Measurements from ENCODE around the gene BACE2.
"Not testable (repeated sequence)": the region's sequence is repeated elsewhere in the genome, so short reads cannot be mapped to it uniquely, and the experiment has no call there.

Gene BACE2

DNA sequence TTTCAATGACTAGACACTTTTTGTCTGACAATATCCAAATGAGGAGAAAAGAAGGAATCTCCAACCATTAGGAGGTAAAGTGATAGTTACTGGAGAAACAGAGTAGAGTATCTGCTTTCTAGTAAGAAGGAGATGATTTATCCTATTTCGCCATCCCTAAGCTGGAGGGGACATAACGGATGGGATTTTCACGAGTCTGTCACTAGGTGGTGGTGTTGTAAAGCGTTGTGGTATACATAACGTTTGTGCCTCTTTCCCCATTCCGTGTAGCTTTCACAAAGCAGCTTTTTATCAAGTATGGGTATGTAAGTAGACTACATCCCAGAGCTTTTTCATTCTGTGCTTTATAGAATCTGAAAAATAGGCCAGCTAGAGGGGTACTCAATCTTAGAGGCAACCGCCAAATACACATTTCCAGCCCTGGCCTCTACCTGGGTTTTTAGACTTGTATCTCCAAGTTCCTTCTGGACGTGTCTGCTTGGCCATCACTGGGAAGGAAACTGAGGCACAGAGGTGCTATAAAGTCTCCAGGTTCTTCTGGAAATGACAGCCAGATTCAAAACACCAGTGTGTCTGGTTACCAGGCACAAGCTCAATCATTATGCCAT is 115.4 kb downstream of the BACE2 start:
- peak; percentile 88 for DNase-seq

DNA sequence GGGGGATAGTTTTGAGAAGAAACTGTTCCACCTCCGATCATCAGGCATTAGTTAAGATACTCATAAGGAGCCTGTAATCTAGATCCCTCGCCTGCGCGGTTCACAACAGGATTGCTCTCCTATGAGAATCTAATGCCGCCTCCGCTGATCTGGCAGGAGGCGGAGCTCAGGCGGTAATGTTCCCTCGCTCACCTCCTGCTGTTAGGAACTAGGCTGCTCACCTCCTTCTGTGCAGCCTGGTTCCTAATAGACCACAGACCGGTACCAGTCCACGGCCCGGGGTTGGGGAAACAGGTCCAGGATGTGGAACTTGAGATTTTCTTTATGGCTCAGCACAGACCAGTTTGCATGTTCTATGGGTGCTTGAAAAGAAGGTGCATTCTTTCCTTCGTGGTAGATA is 121.5 kb downstream of the BACE2 start:
- DNase-seq = no peak

DNA sequence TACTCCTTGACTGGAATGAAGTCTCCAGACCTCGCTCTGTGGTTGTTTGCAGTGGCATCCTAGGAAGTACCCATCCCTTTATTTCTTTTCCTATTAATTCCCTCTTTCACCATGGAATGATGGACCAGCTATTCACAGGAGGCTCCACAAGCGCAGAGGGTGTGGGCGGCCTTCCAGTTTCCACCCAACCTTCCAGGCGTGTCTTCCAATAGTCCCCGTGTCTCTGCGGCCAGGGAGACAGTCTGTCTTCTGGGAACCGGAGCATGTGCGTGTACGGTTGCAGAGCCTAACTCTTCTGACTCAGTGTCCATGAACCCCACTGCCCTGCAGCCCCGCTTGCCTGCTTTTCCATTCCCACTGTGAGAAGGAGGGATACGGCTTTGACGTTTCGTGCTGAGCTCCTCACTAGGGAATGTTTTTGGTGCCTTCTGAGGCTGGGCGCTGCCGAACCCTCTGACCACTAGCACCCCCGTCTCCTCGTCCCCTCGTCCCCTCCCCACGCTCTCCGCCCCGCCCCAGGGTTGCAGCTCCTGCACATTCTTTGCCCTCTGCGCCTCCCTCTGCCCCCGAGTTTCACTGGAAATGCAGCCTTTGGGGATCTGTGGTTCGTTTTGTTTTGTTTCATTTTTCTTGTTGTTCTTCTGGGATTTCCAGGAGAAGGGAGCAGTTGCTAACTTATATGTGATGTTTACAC is 122.3 kb downstream of the BACE2 start:
- no peak for DNase-seq

DNA sequence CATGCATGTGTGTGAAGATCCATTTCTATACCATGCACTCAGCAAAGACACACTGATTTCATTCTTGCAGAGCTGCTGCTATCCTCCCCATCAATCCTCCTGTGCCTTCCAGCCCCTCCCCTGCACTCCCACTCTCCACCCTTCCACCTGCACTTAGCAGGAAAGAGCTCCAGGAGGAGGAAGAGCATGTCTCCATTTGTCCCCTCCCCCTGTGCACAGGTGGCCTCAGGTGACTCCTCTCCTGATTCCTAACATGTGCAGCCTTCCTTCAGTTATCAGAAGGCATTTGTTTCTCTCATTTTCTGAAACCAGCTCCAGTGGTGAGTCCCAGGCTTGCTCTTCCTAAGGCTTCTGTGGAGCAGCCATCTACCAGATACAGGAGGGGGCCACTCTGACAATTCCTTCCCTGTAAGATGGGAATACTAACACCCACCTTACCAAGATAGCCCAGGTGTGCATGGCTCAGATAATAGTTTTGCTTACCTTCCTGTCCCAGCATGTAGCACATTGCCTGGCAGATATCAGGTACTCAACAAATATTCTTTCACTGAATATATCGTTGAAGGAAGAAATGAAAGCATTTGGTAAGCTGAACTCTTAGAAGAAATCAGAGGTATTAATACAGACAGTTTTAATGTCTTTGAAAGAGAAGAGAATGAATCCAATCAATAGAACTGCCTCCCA is 126.7 kb downstream of the BACE2 start:
- DNase-seq = no peak

DNA sequence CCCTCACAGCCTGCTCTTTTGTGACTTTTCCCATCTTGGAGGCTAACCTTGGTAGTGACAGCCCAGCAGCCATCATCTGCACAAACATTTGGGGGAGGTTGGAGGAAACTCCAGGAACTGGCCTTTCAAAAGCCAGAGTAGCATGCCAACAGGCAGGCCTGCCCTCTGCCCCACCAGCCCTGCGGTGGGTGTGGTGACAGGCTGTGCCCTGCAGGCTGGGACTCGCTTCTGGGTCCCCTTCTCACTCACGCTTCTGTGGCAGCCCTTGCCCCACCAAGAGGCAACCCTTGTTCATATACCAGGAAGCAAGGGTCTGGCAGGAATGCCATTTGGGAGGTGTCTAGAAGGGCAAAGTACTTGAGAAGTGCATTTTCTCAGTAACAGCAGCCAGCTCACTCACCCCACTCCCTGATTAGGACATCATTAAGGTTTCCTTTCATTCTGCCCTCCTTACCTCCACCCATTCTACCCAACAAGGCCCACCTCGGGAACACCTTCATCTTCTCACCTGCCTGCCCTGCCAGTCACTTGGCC is 127.8 kb downstream of the BACE2 start:
- DNase-seq = no peak

DNA sequence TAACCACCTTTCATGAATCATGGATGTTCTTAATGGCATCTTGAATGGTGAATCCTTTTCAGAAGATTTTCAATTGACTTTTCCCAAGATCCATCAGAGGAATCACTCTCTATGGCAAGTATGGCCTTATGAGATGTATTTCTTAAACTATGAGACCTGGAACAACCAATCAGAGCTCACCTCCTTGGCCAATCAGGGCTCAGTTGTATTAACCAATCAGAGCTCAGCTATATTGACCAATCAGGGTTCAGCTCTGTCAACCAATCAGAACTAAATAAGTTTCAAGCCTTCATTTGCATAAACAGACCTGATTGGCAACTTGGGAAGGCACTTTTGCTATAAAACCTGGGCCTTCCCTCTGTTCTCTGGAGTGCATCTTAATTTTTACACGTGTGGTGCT is 135.0 kb downstream of the BACE2 start:
- no peak for DNase-seq

DNA sequence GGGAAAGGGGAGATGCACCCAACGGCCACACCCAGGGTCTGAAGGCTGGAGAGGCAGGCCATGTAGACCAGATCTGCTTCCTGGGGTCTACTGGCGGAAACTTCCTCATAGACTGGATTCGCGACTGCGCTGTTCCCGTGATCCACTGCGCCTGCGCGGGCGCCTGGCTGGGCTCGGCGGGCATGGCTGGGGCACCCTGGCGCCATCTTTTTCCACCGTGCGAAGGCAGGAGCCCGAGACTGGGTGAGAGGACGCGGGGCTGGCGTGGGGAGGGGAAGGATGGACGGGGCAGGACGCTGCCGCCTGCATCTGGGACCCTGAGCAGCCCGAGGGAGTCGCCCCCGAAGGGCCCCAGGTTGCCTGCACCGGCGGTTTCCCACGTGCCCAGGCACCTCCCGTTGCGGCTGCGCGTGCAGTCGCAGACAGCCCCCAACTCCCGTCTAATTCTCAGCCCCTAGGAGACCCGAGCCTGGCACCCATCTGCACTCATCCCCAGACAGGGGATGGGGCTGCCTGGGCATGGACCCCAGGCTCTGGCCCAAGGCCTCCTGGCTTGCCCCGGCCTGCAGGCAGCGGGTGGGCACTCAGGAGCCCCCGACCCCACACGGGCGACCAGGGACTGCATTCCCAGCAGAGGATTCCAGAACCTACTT is 136.2 kb downstream of the BACE2 start:
- no peak for DNase-seq

DNA sequence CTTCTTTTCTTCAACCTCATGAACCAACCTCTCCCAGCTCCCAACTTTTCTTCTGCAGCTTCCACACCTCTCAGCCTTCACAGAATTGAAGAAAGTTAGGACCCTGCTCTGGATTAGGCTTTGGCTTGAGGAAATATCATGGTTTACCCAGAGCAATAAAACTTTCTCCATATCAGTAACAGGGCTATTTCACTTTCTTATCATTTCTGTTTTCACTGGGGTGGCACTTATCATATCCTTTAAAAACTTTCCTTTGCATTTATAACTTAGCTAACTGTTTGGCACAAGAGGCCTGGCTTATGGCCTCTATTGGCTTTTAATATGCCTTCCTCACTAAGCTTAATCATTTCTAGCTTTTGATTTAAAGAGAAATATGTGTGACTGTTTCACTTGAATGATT is 139.3 kb downstream of the BACE2 start:
- DNase-seq = no peak

DNA sequence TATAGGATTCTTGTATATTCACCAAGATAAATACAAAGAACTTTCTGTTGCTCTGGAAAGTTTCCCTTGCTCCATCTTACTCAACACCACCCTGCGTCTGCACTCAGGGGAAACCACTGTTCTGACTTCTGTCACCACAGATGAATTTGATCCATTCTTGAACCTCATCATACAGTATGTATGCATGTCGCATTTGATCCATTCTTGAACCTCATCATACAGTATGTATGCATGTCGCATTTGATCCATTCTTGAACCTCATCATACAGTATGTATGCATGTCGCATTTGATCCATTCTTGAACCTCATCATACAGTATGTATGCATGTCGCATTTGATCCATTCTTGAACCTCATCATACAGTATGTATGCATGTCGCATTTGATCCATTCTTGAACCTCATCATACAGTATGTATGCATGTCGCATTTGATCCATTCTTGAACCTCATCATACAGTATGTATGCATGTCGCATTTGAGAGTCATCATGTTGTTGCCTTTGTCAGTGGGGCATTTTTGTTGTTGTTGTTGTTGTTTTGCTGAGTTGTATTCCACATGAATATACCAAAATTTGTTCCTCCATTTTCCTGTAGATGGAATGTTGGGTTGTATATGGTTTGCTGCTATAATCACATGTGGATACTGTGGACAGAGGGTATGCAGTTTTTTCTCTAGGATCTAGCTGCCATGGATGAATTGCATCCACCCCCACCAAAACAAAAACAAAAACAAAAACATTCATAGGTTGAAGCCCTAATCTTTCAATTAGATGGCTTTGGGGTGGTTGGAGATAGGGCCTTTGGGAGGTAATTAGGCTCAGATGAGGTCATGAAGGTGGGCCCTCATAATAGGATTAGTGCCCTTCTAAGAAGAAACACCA is 145.6 kb downstream of the BACE2 start:
- DNase-seq = not testable (repeated sequence)

DNA sequence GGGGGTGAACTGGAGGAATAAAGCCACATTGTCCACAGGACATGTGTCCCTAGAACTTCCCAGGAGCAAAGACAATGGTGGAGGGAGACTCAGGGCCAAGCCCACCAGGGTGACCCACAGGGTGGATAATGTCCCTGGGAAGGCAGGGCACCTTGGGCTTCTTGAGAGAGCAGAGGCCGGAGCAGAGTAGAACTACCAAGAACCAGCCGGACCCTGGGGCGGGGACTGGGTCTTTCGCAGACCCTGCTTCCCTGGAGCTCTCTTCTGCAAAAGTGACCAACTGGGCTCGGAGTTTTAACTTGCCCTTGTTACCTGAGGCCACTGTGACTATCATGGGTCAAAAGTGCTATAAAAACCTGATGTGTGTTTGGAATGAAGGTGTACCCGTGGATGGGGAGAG is 147.8 kb downstream of the BACE2 start:
- DNase-seq = no peak

DNA sequence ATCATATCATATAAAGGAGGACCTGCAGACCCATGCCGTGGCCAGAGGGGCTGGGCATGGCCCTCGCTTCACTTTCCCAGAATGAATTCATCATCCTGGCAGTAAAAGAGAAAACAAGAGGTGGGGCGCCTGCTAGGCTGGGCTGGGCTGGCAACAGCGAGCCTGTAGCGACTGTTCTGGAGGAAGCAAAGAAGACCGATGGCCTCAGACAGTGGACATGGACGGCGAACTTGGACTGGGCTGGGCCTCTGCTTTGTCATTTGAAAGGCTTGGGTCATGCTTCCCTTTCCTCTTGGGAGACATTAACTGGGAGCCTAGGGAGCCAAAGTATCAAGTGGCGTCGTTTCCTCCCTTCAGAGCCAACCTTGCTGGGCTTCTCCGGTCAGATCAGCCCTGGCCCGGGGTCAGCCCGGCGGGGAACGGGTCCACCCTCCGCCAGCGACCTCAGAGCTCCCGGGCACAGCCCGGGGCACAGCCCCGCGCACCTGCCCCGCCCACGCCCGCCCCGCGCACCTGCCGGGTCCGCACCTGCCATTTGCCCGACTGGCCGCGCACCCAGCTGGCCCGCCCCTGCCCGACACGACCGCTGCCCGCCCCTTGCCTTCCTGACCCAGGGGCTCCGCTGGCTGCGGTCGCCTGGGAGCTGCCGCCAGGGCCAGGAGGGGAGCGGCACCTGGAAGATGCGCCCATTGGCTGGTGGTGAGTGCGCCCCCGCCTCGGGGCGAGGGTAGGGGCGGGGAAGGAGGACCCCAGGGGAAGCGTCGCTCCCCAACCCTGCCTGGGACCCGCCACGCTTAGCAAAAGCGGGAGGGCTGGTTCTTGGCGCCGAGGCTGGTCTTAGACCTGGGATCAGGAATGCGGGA is 148.5 kb downstream of the BACE2 start, which contains the start of gene FAM3B:
Gene FAM3B, plus strand, starts transcription at position 602 of the 863 bp plus-strand sequence. Its CDS starts 79 bp downstream, at position 681.
- no peak for DNase-seq

DNA sequence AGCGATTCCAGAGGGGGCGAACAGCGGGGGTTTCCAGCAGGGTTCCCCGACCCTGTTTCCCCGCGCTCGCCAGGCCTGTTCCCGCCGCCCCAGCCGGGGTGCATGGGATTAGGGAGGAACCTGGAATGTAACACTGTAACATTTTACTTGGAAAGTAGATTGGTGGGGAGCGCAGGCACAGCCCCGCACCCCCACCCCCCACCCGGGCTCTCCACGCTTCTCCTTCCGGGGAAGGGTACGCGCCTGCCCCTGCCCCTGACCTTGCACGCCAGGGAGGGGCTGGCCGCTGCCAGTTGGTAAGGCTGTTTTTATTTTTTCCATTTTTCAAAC is 149.1 kb downstream of the BACE2 start:
- no peak for DNase-seq

DNA sequence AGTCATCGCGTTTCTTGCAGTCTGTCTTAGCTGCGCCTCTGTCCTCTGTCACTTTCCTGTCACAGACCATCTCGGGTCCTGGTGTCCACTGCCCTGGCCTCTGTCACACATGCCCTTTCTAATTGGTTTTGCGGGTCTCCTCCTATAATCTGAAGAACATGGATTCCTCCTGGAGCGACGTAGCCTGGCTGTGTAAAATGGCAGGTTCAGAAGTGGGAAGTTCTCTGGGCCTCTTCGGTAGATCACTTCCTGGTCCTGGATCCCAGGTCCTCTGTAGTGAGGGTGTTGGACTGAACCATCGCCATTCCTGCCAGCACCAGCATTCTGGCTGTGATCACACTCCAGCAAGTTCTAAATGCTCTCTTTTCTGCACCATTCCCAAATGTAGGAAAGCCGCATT is 149.5 kb downstream of the BACE2 start:
- no peak for DNase-seq

DNA sequence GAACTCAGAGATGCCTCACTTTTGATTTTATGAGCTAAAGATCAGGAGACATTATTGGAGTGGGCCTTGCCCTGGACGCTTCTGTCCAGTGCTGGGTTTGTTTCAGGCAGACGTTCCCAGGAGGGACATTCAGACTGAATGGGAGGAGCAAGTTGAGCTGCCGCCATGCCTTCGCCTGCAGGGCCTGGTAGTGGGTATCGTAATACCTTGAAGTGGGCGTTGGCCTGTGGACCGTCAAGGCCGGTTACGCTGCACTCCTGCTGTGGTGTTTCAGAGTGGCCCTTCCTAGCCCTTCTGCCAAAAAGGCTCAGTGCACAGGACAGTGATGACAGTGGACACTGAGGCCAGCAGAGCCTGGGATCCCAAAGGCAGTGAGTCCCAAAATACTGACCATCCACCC is 150.3 kb downstream of the BACE2 start:
- DNase-seq = no peak

DNA sequence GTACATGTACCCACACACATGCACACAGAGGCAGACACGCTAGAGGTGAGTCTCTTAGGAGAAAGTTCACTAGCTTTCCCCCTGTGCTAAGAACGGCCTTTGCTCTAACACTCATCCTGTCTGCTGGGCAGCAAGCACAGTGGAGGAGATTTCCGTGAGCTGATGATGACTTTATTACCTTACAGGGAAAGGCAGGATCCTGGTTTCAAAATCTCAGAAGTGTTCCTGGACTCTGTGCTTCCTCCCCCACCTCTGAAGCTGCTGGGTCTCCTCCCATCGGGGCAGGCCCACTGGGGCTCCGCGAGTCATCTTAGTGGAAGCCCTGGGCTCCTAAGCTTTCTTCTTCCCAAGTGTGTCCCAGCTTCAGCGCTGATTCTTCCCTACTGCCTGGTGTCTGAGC is 151.3 kb downstream of the BACE2 start:
- no peak for DNase-seq

DNA sequence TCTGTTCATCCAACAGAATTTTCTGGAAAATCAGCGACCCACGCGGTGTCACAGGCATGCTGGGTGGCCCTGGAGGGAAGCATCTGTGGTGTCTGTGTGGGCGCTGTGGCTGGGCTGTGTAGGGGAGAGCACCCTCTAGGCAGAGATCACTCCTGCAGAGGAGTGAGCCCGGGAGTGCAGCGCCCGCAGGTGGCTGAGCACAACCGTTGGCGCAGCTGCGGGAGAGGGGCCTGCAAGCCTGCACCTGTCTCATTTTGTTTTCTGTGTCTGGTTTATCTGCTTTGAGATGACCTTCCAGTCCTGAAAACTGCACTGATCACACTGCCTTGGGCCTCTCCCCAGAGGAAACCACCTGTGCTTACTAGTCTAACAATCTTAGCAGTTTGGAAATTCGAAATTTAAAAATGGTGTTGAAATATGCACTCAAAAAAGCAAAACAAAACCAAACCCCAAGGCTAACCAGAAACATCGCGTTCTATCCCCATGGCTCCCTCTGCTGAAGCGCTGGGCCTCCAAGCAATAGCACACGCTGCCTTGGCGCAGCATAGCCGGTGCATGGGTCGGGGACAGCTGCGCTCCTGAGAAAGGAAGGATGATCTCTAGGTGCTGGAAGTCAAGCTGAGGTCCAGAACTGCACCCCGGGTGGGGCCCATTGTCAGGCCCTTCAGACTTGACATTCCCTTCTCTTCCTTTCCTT is 153.4 kb downstream of the BACE2 start:
- no peak for DNase-seq

DNA sequence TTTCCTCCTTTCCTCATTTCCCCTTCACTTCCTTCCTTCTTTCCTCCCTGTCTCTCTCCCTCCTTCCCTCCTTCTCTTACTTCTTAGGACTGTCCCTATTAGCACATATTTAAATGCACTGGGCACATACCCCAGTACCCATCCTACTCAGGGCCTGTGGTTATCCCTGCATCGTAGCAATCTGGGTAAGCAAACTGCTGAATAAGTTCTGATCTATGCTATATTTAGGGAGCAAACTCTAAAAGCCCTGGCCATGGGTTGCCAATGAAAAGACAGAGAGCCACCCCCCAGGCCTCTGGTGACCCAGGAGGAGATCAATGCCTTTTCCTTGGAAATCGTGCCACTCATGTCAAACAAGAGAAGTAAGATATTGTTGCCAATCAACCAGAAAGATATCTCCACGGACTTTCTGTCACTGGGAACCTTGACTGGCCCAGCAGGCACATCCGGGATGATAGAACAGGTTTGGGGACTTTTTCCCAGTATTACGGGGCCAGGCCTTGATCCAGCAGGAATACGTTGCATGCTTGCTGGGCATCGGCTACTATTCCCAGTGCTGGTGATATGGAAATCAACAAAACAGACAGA is 154.0 kb downstream of the BACE2 start:
- DNase-seq = no peak

DNA sequence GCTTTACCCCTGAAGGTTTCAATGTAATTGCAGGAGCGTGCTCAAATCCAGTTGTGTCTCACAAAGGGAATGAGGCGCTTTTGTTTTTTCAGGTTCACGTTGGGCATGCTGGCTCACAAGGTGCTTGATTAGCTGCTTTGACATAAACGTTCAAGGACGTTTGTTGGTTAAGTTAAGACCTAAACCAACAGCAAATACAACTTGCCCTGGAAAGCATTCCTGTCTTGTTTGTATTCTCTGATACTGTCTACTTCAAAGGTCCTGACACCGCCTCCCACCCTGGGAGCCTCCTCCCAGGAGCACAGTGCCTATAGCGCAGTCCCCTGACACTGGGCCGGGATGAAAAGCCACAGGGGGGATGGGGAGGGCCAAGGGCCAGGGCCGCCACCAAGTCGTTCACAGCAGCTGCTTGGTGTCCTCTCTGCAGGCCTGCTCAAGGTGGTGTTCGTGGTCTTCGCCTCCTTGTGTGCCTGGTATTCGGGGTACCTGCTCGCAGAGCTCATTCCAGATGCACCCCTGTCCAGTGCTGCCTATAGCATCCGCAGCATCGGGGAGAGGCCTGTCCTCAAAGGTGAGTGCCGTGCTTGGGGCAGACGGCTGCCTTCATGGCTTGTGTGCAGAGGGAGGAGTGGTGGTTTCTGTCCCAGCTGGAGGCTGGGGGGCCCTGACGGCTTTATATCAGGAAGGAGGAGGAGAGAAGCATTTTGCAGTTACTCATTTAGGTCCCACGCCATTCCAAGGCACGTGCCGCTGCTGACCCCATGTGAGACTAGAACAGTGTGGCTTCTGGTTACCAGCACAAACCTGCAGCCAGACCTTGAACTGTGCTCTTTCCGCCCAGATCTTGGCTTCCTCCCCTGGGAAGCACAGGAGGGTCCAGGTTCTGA is 154.8 kb downstream of the BACE2 start:
- no peak for DNase-seq

DNA sequence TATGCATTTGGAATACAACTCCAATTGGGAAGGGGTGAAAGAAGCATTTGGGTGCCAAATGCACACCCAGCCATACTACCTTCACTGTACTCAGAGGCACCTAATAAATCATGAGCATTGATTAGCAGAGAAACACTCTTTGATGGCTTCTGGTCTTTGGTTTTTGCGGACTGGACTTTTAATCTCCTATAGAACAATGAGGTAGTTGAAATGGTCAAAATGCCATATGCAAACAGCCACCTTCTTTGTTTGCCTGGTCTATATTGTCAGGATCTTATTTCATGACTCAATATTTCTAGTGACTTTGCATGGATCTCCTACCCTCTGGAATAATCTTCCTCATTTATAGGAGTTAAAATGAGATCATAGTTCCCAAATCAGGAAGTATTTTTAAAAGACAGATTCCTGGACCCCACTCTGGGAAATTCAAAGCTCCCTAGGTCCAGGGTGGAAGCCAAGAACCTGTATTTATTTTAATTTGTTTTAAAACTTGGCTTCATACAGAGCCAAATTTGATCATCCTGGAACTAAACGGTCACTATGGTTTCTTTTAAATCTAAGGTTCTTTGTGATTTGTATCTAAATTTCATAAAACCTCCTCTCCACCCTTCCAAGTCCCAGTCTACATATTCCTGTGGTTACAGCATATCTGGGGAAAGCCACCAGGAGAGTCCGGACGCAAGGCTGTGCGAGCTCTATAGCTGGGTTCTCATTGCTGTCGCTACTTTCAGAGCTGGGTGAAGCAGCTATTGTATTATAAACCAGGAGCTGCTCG is 157.4 kb downstream of the BACE2 start:
- no peak for DNase-seq
